NOMO-1 treated with DMSO at 0.1 percent for 48 hours (cell line): ENCODE results near the gene TUBGCP5.

Source experiments
- DNase-seq: peaks from one replicate; lab custom pipeline; 2025; ENCODE audit not compliant: unreplicated experiment; lab: John Stamatoyannopoulos, UW

TUBGCP5 gene

DNA sequence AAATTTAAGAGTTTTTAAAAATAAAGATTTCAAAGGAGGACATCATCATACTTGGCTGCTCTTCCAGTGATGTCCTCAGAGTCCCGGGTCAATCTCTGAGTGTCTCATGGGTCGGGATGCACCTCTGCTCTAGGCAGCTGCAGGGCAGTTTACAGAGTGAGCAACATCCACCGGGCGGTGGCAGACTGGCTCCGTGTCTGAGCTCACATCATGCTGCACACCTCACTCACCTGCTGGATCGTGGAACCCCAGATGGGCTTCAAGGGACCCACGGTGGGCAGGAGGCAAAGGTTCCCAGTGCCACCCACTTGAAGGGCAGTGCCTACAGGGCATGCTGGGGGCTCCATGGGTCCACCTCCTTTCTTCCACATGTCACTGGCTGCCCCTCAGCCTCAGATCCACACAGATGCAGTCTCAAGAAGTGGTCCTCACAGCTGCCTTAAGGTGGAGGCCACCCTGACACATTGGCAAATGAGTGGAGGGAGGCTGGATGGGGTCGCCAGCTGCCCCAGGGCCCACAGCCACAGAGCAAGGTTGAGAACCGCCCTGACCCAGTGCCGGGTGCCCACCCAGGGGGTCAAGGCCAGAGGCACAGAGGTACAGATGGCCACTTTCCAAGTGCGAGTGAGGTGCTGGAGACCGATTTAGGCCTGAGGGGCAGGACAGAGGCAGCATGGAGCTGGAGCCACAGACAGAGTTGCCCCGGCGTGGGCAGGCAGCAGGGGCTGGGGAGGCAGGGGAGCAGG, 84.4 kb downstream of the TUBGCP5 start:
- DNase-seq, result no peak

GRCh38 chr15:22954326-22954725, 85.0 kb downstream of the TUBGCP5 start:
- DNase-seq, result no peak

- no peak for DNase-seq
These were observed 86.4 kb downstream of the TUBGCP5 start for GRCh38 chr15:22952796-22953579.

DNA sequence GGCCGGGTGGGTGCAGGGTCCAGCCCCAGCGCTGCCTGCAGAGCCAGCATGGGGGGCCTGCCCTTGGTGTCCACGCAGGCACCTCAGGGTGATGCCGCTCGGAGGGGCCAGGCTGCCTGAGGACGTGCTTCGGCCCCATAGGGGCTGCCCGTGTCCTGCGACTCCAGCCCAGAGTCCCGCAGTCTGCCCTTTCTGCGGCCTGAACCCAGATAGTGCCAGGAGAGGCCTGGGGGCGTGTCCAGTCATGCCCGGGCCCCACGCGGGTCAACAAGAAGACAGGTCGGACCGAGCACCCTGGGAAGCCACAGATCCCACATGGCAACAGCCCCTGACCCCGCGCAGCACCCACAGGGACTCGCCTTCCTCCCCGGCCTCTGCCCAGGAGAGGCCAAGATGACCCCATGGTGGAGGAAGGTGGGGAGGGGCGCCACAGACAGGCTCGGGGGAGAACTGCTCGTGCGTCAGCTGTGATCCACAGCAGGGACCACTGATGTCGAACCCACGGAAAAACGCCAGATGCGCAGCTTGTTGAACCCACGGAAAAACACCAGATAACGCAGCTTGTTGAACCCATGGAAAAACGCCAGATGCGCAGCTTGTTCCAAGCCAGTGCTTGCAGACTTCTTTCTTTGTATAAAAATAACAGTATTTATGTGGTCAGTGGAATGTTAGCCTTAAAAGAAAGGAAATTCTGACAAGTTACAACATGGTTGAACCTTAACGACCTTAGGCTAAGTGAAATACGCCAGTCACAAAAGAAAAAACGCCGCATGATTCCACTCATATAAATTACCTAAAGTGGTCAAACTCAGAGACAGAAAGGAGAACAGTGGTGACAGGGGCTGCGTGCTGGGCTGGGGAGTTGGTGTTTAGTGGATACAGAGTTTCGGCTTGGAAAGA, 87.7 kb downstream of the TUBGCP5 start:
- no peak for DNase-seq

DNA sequence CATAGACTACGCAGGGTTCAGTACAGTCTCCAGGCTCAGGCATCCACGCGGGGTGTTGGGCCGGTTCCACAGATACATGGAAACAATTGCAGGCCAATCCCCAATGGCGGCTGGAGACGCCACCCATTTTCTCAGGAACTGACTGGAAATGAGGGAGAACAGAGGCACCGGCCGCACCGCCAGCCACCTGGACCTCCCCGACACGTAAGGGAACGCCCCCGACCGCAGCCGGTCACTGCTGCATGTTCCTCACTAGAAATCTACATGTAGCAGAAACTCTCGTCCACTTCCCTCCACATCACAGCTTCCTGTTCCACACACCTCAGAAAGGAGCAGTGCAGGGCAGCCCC, 88.4 kb downstream of the TUBGCP5 start:
- DNase-seq, result no peak

GRCh38 chr15:22950256-22950990, 88.9 kb downstream of the TUBGCP5 start:
- no peak for DNase-seq
